IPS-18c (cell line): Measurements from ENCODE around the gene LEPR.
"Not testable (repeated sequence)": the region's sequence is repeated elsewhere in the genome, so short reads cannot be mapped to it uniquely, and the experiment has no call there.

Experiments
- H3K4me3 ChIP-seq: 2 replicates; pipeline ENCODE4 v1.7.0; 2013; ENCODE audit warnings: low read depth, mild to moderate bottlenecking, low read length, moderate library complexity; ENCODE audit not compliant: insufficient read depth
- H3K9me3 ChIP-seq: one replicate; pipeline ENCODE4 v1.6.1; 2013; ENCODE audit warnings: mild to moderate bottlenecking, low read length, moderate library complexity; ENCODE audit not compliant: control insufficient read depth, insufficient read depth

The LEPR gene

DNA sequence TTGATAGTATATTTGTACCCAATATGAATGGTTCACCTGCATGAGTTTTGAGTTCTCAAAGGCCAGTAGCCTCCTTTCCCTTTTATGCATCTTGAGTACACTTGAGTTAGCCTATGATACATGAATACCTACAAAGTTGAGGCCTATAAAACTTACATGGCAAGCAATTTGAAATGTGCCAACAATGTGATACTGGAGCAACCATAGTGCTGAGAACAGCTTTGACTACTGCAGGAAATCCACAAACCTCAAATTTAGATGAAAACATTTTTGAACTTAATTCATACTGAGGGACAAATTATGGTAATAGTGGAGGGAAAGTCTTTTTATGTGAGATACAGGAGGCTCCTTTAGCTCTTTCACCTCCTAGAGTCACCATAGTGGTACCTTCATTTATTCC, 37.4 kb downstream of the LEPR start:
- H3K9me3 ChIP-seq: no peaks in the 10 kb centered on the region
- no peak overlapping the region for H3K4me3 ChIP-seq

- H3K9me3 ChIP-seq: no peaks in the 10 kb centered on the region
These were observed 38.4 kb downstream of the LEPR start for GRCh38 chr1:65458730-65459396.

DNA sequence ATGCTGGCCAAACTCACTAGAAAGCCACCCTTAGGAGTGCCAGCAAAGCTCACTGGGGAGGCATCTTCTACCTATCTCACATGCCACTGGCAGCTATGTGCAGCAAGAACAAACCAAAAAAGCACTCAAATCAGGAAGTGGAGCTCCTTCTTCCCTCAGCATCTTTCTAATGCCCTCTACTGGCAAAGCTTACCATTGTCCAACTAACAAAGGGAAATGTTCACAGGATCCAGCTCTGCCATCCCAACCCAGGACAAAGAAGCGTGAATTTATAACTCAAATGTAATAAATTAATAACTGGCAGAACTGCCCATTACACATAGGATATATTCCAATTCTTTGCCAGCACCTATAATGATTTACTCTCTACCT, 38.9 kb downstream of the LEPR start:
- no peak overlapping the region for H3K4me3 ChIP-seq

More at GRCh38 chr1:65458730-65459396, 38.4 kb downstream of the LEPR start:
- H3K4me3 ChIP-seq: no peak overlapping the region

GRCh38 chr1:65465837-65466236, 45.4 kb downstream of the LEPR start:
- H3K9me3 ChIP-seq, H3K4me3 ChIP-seq: not testable (repeated sequence)

More for the DNA sequence above, 38.9 kb downstream of the LEPR start:
- H3K9me3 ChIP-seq: no peaks in the 10 kb centered on the region

- Histone ChIP-seq H3K4me3 (no peak overlapping the region), H3K9me3 (no peaks in the 10 kb centered on the region)
These were observed 47.1 kb downstream of the LEPR start for GRCh38 chr1:65467536-65467935.

DNA sequence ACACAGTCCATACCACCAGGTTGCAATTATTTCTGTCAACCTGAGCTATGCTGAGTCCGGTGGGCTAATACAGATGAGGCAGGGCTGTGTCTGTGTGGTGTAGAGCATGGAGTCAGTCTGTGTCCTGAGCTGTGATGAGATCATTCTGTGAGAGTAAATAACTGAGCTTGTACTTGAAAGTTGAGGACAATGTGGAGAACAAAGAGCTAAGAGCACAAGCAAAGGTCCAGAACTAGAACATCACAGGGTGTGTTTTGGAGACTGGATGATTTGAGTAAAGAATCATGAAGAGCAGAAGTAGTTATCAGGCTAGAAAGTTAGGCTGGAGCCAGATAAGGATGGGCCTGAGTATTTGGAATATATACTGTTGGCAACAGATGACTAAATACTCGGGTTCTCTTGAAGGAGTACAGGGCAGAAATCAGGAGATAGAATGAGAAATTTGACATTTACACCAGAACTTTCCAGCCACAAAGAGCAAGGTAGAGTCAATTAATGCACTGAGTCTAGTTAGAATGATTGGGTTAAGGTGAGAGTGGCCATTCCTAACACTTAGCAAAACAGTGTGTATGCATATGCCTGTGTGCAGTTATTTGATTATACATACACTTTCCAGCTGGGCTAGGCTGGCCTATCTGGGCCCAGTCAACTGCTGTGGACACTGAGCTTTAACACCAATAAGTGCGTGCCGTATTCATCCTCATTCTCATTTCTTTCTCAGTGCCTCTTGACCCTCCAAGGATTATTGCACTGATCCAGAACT, 48.8 kb downstream of the LEPR start:
- Histone ChIP-seq H3K4me3 (no peak overlapping the region), H3K9me3 (no peaks in the 10 kb centered on the region)

- no peak overlapping the region for H3K4me3 ChIP-seq
- H3K9me3 ChIP-seq: no peaks in the 10 kb centered on the region
These were observed 49.4 kb downstream of the LEPR start for GRCh38 chr1:65469889-65470340.
